MCF 10A (cell line): Measurements from ENCODE around the gene ADM. TPM values are rescaled to one million over a fixed set of nuclear protein-coding genes. Genes with fewer than 3 reads are reported as not detected.

ENCODE experiments used
- BruUV-seq: library from RNA; stranded (reverse); fragments of 400-500 nt; replicated peaks from 2 replicates; lab custom pipeline; 2021; lab: Mats Ljungman, UMichigan
- CTCF ChIA-PET: fragments of 300-600 bp; sonication (Branson Sonifier 250); formaldehyde crosslinking; extraction: SDS; loops from one replicate; lab custom pipeline; 2021; ENCODE audit warnings: antibody characterized with exemption, inconsistent platforms; lab: Yijun Ruan, JAX
- POLR2A ChIA-PET: fragments of 300-600, 350-650 bp; sonication (Branson Sonifier 250); formaldehyde crosslinking; extraction: SDS; loops from one replicate; lab custom pipeline; 2020; ENCODE audit warnings: antibody characterized with exemption, inconsistent platforms; lab: Yijun Ruan, JAX
- DNase-seq: peaks from one replicate; pipeline ENCODE4 v3.0.0-alpha.2; 2018; ENCODE audit not compliant: unreplicated experiment
- H3K27ac Mint-ChIP-seq: one replicate; pipeline ENCODE4 v1.8.0; 2022; ENCODE audit warnings: mild to moderate bottlenecking, low read depth, mixed read lengths; ENCODE audit not compliant: unreplicated experiment
- H3K27me3 Mint-ChIP-seq: one replicate; pipeline ENCODE4 v1.8.0; 2022; ENCODE audit warnings: mixed read lengths; ENCODE audit not compliant: insufficient read depth, unreplicated experiment
- H3K36me3 Mint-ChIP-seq: one replicate; pipeline ENCODE4 v1.8.0; 2022; ENCODE audit warnings: mild to moderate bottlenecking, moderate library complexity, mixed read lengths; ENCODE audit not compliant: insufficient read depth, unreplicated experiment
- H3K4me1 Mint-ChIP-seq: one replicate; pipeline ENCODE4 v1.8.0; 2022; ENCODE audit warnings: mixed read lengths; ENCODE audit not compliant: insufficient read depth, unreplicated experiment
- H3K4me3 Mint-ChIP-seq: one replicate; pipeline ENCODE4 v1.8.0; 2022; ENCODE audit warnings: mild to moderate bottlenecking, moderate library complexity, mixed read lengths; ENCODE audit not compliant: unreplicated experiment
- H3K9me3 Mint-ChIP-seq: one replicate; pipeline ENCODE4 v1.8.0; 2022; ENCODE audit warnings: mixed read lengths; ENCODE audit not compliant: unreplicated experiment
- intact Hi-C: fragments of 100-400 bp; cut with micrococcal nuclease; formaldehyde crosslinking; loops from 2 replicates; pipeline ENCODE4 v1.14.1; 2022
- total RNA-seq: library from RNA; stranded (reverse); gene quantifications from 2 replicates; pipeline ENCODE4 v1.2.3, GENCODE V29; 2022
- TF ChIP-seq, protein P1 (sequence below): fragments of 200-600 bp; IDR thresholded peaks from one replicate; pipeline ENCODE4 v1.8.0; 2022; ENCODE audit warnings: antibody characterized with exemption, mild to moderate bottlenecking; ENCODE audit not compliant: unreplicated experiment

Gene ADM
- total RNA-seq, 1 experiment from 2014 or later = 8.7 TPM

DNA sequence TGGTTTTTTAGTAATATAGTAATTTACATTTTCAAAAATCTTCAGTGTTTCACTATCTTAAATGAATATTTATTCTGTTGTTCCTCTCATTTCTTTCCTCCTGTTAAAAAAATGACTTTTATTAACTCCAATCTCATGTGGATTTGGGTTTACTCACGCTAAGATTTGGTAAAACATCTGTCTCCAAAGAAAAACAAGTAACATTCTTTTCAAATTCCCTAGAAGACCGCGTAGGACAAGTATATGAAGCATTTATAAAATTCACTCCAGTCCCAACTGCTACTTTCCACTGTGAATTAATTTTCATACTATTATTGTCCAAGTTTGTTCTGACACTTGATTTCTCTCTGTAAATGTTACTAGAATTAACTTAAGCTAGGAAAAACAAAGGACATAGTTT lies 37.1 kb upstream of the ADM start:
- Mint-ChIP-seq H3K4me3 (no peak overlapping the region), H3K4me1 (peaks cover 15% of the 10 kb centered on the region), H3K27ac (no peak overlapping the region), H3K27me3 (no peaks in the 10 kb centered on the region), H3K9me3 (no peaks in the 10 kb centered on the region), H3K36me3 (peaks cover 4% of the 10 kb centered on the region)
- ChIA-PET POLR2A (interaction anchor here (1.0 kb wide), 1 partner anchor 9 kb away, joined by 3 read pairs; no protein-coding TSS in a partner anchor), CTCF (interaction anchor here (0.6 to 1.0 kb wide), 5 partner anchors 10 to 463 kb away, joined by 3 read pairs; no protein-coding TSS in a partner anchor)
- BruUV-seq = no TSS peak
- intact Hi-C loops = no loop called here
- no peak for DNase-seq
- TF ChIP-seq, protein P1, sequence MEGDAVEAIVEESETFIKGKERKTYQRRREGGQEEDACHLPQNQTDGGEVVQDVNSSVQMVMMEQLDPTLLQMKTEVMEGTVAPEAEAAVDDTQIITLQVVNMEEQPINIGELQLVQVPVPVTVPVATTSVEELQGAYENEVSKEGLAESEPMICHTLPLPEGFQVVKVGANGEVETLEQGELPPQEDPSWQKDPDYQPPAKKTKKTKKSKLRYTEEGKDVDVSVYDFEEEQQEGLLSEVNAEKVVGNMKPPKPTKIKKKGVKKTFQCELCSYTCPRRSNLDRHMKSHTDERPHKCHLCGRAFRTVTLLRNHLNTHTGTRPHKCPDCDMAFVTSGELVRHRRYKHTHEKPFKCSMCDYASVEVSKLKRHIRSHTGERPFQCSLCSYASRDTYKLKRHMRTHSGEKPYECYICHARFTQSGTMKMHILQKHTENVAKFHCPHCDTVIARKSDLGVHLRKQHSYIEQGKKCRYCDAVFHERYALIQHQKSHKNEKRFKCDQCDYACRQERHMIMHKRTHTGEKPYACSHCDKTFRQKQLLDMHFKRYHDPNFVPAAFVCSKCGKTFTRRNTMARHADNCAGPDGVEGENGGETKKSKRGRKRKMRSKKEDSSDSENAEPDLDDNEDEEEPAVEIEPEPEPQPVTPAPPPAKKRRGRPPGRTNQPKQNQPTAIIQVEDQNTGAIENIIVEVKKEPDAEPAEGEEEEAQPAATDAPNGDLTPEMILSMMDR = no peak

DNA sequence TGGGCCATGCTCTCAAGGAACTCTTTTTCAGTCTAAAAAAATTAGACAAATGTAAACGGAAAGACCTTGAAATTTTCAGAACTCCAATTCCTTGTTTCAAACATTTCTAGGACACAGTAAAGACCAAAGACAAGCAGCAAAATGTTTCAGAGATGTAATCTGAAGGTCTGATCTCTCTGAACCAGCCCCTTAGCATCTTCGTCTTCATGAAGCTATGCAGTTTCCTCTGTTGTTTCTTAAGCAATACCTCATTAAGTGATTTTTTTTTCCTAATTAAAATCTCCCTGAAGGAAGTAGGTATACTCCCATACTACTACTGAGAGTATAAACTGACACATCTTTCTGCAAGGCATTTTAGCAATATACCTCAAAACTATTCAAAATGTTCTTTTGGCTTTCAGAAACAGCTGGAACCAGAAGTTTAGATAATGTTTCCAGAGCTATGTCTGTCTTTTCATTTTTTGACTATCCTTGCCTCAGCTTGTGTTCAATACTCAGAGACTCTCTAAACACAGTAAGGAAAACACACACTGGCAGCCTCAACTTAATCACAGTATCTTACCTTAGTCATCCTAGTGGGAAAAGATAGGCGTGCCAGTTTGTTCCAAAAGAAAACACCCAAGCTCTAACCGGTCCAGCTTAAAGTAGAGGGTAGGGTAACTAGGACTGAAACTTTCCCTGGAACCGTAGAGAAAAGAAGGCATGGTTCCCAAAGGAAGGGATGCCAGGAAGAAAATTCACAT lies 36.0 kb upstream of the ADM start:
- ChIA-PET CTCF (interaction anchor here (0.7 to 1.4 kb wide), 2 partner anchors 13 to 35 kb away, joined by 3 read pairs; partner anchors contain the start of gene ADM), POLR2A (interaction anchor here (0.9 to 2.3 kb wide), 4 partner anchors 10 to 34 kb away, joined by 3 to 6 read pairs (median 4); no protein-coding TSS in a partner anchor)
- H3K4me3 Mint-ChIP-seq = no peak overlapping the region
- peaks cover 10% of the 10 kb centered on the region for H3K4me1 Mint-ChIP-seq
- TF ChIP-seq, protein P1 = no peak
- no peak overlapping the region for H3K27ac Mint-ChIP-seq
- intact Hi-C loops = no loop called here
- no peaks in the 10 kb centered on the region for H3K9me3 Mint-ChIP-seq
- H3K27me3 Mint-ChIP-seq = no peaks in the 10 kb centered on the region
- no peak for DNase-seq
- H3K36me3 Mint-ChIP-seq = peaks cover 4% of the 10 kb centered on the region
- BruUV-seq = no TSS peak

DNA sequence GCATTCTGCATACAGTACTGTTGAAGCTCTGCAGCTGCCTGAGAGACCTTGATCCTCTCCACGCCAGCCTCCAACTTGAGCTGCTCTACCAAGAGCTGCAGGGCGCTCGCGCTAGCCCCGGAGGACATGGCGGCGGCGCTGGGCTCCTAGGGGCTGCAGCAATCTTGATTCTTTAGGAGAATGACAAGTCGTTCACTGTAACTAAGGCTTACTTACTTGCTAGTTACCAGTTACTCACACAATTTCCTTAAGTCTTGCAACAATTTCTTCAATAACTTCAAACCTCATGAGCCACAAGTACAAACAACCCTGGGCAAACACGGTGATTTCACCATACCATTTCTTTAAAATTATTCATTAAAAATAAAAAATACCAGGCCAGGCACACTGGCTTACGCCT lies 32.7 kb upstream of the ADM start:
- H3K4me3 Mint-ChIP-seq = no peak overlapping the region
- no TSS peak for BruUV-seq
- peaks cover 4% of the 10 kb centered on the region for H3K36me3 Mint-ChIP-seq
- ChIA-PET POLR2A (no interaction called here), CTCF (no interaction called here)
- no peak overlapping the region for H3K27ac Mint-ChIP-seq
- intact Hi-C loops = no loop called here
- DNase-seq = peak; percentile 21
- H3K9me3 Mint-ChIP-seq = no peaks in the 10 kb centered on the region
- TF ChIP-seq, protein P1 = no peak
- no peaks in the 10 kb centered on the region for H3K27me3 Mint-ChIP-seq
- H3K4me1 Mint-ChIP-seq = peaks cover 22% of the 10 kb centered on the region

- ChIA-PET CTCF (interaction anchor here (0.7 kb wide), 1 partner anchor 226 kb away, joined by 3 read pairs; no protein-coding TSS in a partner anchor), POLR2A (interaction anchor here (0.6 to 1.2 kb wide), 2 partner anchors 14 to 15 kb away, joined by 3 read pairs; no protein-coding TSS in a partner anchor)
- Mint-ChIP-seq H3K36me3 (peaks cover 3% of the 10 kb centered on the region), H3K4me3 (no peak overlapping the region), H3K9me3 (no peaks in the 10 kb centered on the region), H3K27me3 (no peaks in the 10 kb centered on the region), H3K4me1 (peaks cover 22% of the 10 kb centered on the region), H3K27ac (no peak overlapping the region)
- TF ChIP-seq, protein P1 = no peak
- BruUV-seq = no TSS peak
- DNase-seq = no peak
- intact Hi-C loops = no loop called here
Observed at GRCh38 chr11:10273738-10274137, 31.1 kb upstream of the ADM start.
